Gastroesophageal sphincter (tissue), 4 donors: ENCODE measurements around the gene NACA2. TPM values are rescaled to one million over a fixed set of nuclear protein-coding genes. Genes with fewer than 3 reads are reported as not detected.
"Not testable (repeated sequence)": the region's sequence is repeated elsewhere in the genome, so short reads cannot be mapped to it uniquely, and the experiment has no call there.

Experiments used
- ATAC-seq: fragments of 150-250 bp; one replicate; pipeline ENCODE4 v1.9.1; 2016; ENCODE audit warnings: mild to moderate bottlenecking, moderate library complexity
- H3K27ac ChIP-seq, 4 donors: fragments of 200-600 bp; sonication (generic) in 3 of 4; 1 replicate in 3 of 4; 2 replicates in 1 of 4; pipeline ENCODE4 v1.5.1; 2016 to 2019
- H3K27me3 ChIP-seq: fragments of 200-600 bp; sonication (generic); one replicate; pipeline ENCODE4 v1.5.1; 2019
- H3K36me3 ChIP-seq, 2 donors: fragments of 200-600 bp; sonication (generic); one replicate each; pipeline ENCODE4 v1.5.1; 2019; ENCODE audit warnings: control low read depth in 1 of 2
- H3K4me1 ChIP-seq, 3 donors: fragments of 200-600 bp; sonication (generic); 1 replicate in 2 of 3; 2 replicates in 1 of 3; pipeline ENCODE4 v1.5.1; 2016 to 2019; ENCODE audit warnings: control low read depth in 2 of 3
- H3K4me3 ChIP-seq, 2 donors: fragments of 200-600 bp; sonication (generic); one replicate each; pipeline ENCODE4 v1.5.1; 2019; ENCODE audit warnings: mild to moderate bottlenecking in 1 of 2, moderate library complexity in 1 of 2
- H3K9me3 ChIP-seq, 3 donors: fragments of 200-600 bp; sonication (generic); one replicate each; pipeline ENCODE4 v1.5.1; 2017 to 2019; ENCODE audit warnings: control low read depth in 2 of 3
- CTCF ChIP-seq, 4 experiments: fragments of 200-600 bp in 2 of 4; fragments of 450-650 bp in 2 of 4; sonication (generic) in 1 of 4; IDR thresholded peaks; one replicate each; pipeline ENCODE4 v1.5.1; 2017 to 2019; ENCODE audit warnings: antibody characterized with exemption in 4 of 4, mild to moderate bottlenecking in 2 of 4, moderate library complexity in 2 of 4
- EP300 ChIP-seq: sonication (generic); formaldehyde crosslinking; IDR thresholded peaks from one replicate; pipeline ENCODE4 v1.6.1; 2017; ENCODE audit warnings: antibody characterized with exemption, mild to moderate bottlenecking
- POLR2A ChIP-seq, 2 donors: fragments of 450-650 bp; IDR thresholded peaks; one replicate each; pipeline ENCODE4 v1.6.1; 2017; ENCODE audit warnings: antibody characterized with exemption in 2 of 2, mild to moderate bottlenecking in 2 of 2, moderate library complexity in 1 of 2
- POLR2AphosphoS5 ChIP-seq: sonication (generic); formaldehyde crosslinking; IDR thresholded peaks from one replicate; pipeline ENCODE4 v1.6.1; 2017; ENCODE audit warnings: antibody characterized with exemption
- WGBS, 2 donors: methylation state at CpG; one replicate each; pipeline ENCODE4 v1.1.5; 2018; ENCODE audit warnings: low coverage in 1 of 2; 5-methylcytosine and 5-hydroxymethylcytosine counted together
- total RNA-seq, 4 donors: library from RNA; depleted of rRNA; stranded (reverse); fragments of >200 nt; gene quantifications; one replicate each; pipeline ENCODE4 v1.1.0, GENCODE V29; 2016

The NACA2 gene
- total RNA-seq, 4 donors from 2014 or later = not detected

- H3K36me3 ChIP-seq = no peaks in the 10 kb centered on the region
- H3K27me3 ChIP-seq = no peaks in the 10 kb centered on the region
- H3K4me1 ChIP-seq = no peaks in the 10 kb centered on the region
- 20 to 33% methylated on average over 1 to 2 of the region's 3 CpGs for WGBS, 2 donors
- TF ChIP-seq EP300 (no peak), CTCF (IDR thresholded peaks at IDR 0.05) (no peak), POLR2AphosphoS5 (no peak), POLR2A (IDR thresholded peaks at IDR 0.05) (no peak)
- H3K9me3 ChIP-seq = no peaks in the 10 kb centered on the region
- no peak for ATAC-seq
- H3K4me3 ChIP-seq = no peak overlapping the region
- no peak overlapping the region for H3K27ac ChIP-seq
These were observed 36.8 kb downstream of the NACA2 start for GRCh38 chr17:61554209-61554608.

- not testable (repeated sequence) for H3K4me1 ChIP-seq, H3K27ac ChIP-seq, H3K36me3 ChIP-seq, H3K27me3 ChIP-seq, H3K4me3 ChIP-seq, H3K9me3 ChIP-seq, ATAC-seq
- 90 to 100% methylated on average over 4 to 5 of the region's 11 CpGs for WGBS, 2 donors
These were observed 38.5 kb downstream of the NACA2 start for GRCh38 chr17:61552560-61552959.

DNA sequence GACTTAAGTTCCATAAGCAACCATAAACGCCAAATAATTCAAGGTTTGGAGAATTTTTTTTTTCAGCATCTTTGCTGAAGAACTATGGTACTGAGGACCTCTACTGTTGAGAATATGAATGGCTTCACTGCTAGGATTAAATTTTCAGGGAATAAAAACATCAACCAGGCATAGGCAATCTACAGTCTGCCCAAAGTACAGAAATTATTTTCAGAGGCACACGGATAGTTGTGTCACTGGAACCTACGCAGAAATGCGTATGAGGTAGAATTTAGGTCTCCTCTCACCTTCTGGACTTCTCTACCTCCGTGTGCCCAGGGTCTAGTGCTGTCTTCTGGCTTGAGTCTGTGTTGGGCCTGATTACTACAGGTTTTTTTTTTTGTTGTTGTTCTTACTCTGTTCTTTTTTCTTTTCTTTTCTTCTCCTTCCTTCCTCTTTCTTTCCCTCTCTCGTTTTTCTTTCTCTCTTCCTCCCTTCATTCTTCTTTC, 39.7 kb downstream of the NACA2 start:
- WGBS, 2 donors = 4 to 7% methylated on average over 6 of the region's 6 CpGs
- no peaks in the 10 kb centered on the region for H3K9me3 ChIP-seq
- H3K4me3 ChIP-seq = no peak overlapping the region
- H3K36me3 ChIP-seq = no peaks in the 10 kb centered on the region
- no peak for ATAC-seq
- TF ChIP-seq CTCF (IDR thresholded peaks at IDR 0.05) = peak; percentile 43 to 70 (median 60)
- no peak for TF ChIP-seq EP300
- H3K27ac ChIP-seq = no peak overlapping the region
- no peaks in the 10 kb centered on the region for H3K4me1 ChIP-seq
- no peaks in the 10 kb centered on the region for H3K27me3 ChIP-seq

- ATAC-seq = no peak
- no peaks in the 10 kb centered on the region for H3K4me1 ChIP-seq
- H3K4me3 ChIP-seq = no peak overlapping the region
- H3K27me3 ChIP-seq = no peaks in the 10 kb centered on the region
- peaks cover 0 to under 1% (median 0%) of the 10 kb centered on the region in 3 donors for H3K9me3 ChIP-seq
- H3K27ac ChIP-seq = no peak overlapping the region
- TF ChIP-seq POLR2AphosphoS5 = no peak
- no peaks in the 10 kb centered on the region for H3K36me3 ChIP-seq
These were observed 43.9 kb downstream of the NACA2 start for GRCh38 chr17:61547113-61547512.

DNA sequence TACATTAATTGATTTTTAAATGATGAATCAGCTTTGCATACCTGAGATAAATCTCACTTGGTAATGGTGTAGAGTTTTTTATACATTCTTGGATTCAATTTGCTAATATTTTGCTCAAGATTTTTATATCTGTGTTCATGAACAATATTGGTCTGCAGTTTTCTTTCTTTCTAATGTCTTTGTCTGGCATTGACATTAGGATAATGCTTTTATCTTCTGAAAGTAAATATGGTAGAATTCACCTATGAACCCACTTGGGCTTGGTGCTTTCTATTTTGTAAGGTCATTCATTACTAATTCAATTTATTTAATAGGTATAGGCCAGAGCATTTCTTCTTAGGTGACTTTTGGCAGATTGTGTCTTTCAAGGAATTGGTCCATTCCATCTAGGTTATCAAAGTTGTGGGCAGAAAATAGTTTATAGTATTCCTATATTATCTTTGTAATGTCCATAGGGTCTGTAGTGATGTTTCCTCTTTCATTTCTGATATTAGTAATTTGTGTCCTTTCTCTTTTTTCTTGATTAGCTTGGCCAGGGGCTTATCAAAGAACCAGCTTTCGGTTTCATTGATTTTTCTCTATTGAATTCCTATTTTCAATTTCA, 45.6 kb downstream of the NACA2 start:
- Histone ChIP-seq H3K36me3 (no peaks in the 10 kb centered on the region), H3K27ac (no peak overlapping the region), H3K27me3 (no peaks in the 10 kb centered on the region), H3K9me3 (peaks cover 0 to 17% (median 0%) of the 10 kb centered on the region in 3 donors), H3K4me1 (no peaks in the 10 kb centered on the region), H3K4me3 (no peak overlapping the region)
- ATAC-seq = no peak
- TF ChIP-seq POLR2A (IDR thresholded peaks at IDR 0.05) = no peak
- no peak for TF ChIP-seq EP300
- no peak for TF ChIP-seq CTCF (IDR thresholded peaks at IDR 0.05)
- TF ChIP-seq POLR2AphosphoS5 = no peak
- whole genome bisulfite sequencing, 2 donors = 80 to 86% methylated on average over 1 of the region's 1 CpG

DNA sequence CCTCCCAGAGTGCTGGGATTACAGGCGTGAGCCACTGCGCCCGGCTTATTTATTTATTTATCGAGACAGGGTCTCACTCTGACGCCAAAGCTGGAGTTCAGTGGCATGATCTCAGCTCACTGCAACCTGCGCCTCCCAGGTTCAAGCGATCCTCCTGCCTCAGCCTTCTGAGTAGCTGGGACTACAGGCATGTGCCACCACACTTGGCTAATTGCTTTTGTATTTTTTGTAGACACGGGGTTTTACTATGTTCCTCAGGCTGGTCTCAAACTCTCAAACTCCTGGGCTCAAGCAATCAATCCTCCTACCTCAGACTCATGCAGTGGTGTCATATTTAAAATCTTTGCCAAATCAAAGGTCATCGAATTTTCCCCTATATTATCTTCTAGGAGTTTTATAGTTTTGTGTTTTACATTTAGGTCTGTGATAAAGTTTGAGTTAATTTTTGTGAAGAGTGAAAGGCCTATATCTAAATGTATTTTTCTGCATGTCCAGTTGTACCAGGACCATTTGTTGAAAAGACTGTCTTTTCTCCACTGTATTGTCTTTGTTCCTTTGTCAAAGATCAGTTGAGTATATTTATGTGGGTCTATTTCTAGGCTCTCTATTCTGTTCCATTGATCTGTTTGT, 47.1 kb downstream of the NACA2 start:
- Histone ChIP-seq H3K36me3 (no peaks in the 10 kb centered on the region), H3K27me3 (no peaks in the 10 kb centered on the region), H3K9me3 (peaks cover 0 to 26% (median 0%) of the 10 kb centered on the region in 3 donors), H3K4me3 (no peak overlapping the region), H3K4me1 (no peaks in the 10 kb centered on the region), H3K27ac (no peak overlapping the region)
- no peak for ATAC-seq
- WGBS, 2 donors = 77 to 100% methylated on average over 1 to 9 of the region's 9 CpGs
- no peak for TF ChIP-seq POLR2A (IDR thresholded peaks at IDR 0.05)
